Neural progenitor cell (in vitro differentiated cells): ENCODE measurements around the gene WDR5. TPM values are rescaled to one million over a fixed set of nuclear protein-coding genes. Genes with fewer than 3 reads are reported as not detected.

ENCODE experiments used
- DNase-seq: peaks from one replicate; pipeline ENCODE4 v3.0.0-alpha.2; 2016; ENCODE audit warnings: low spot score
- H2AFZ ChIP-seq: fragments of 200-600 bp; sonication (generic); replicated peaks from 2 replicates; pipeline ENCODE4 v1.6.1; 2016; ENCODE audit warnings: antibody characterized with exemption
- H3F3A ChIP-seq: fragments of 200-600 bp; sonication (generic); 2 replicates; pipeline ENCODE4 v1.6.1; 2016; ENCODE audit warnings: antibody characterized with exemption, low read depth
- H3K27ac ChIP-seq: fragments of 200-600 bp; sonication (generic); 2 replicates; pipeline ENCODE4 v1.5.1; 2016; ENCODE audit warnings: mild to moderate bottlenecking
- H3K27me3 ChIP-seq: fragments of 200-600 bp; sonication (generic); 2 replicates; pipeline ENCODE4 v1.6.1; 2016; ENCODE audit warnings: mild to moderate bottlenecking, moderate library complexity
- H3K36me3 ChIP-seq: fragments of 200-600 bp; sonication (generic); 2 replicates; pipeline ENCODE4 v1.5.1; 2016
- H3K4me1 ChIP-seq: fragments of 200-600 bp; sonication (generic); 2 replicates; pipeline ENCODE4 v1.6.1; 2016; ENCODE audit warnings: mixed run types
- H3K4me2 ChIP-seq: fragments of 200-600 bp; sonication (generic); 2 replicates; pipeline ENCODE4 v1.6.1; 2016
- H3K4me3 ChIP-seq: fragments of 200-600 bp; sonication (generic); 2 replicates; pipeline ENCODE4 v1.5.1; 2016
- H3K79me2 ChIP-seq: fragments of 200-600 bp; sonication (generic); 2 replicates; pipeline ENCODE4 v1.6.1; 2016; ENCODE audit warnings: low read depth
- H3K9ac ChIP-seq: fragments of 200-600 bp; sonication (generic); 2 replicates; pipeline ENCODE4 v1.6.1; 2016
- H3K9me3 ChIP-seq: fragments of 200-600 bp; sonication (generic); 2 replicates; pipeline ENCODE4 v1.5.1; 2016; ENCODE audit warnings: low read depth
- H4K20me1 ChIP-seq: fragments of 200-600 bp; sonication (generic); 2 replicates; pipeline ENCODE4 v1.6.1; 2016; ENCODE audit warnings: low read depth
- H3K27ac Mint-ChIP-seq: 3 replicates; pipeline ENCODE4 v1.8.0; 2021; ENCODE audit warnings: mixed read lengths
- H3K27me3 Mint-ChIP-seq: 2 replicates; pipeline ENCODE4 v1.8.0; 2022; ENCODE audit warnings: low read depth, mild to moderate bottlenecking, inconsistent platforms, moderate library complexity, mixed read lengths; ENCODE audit not compliant: insufficient read depth
- H3K36me3 Mint-ChIP-seq: 3 replicates; pipeline ENCODE4 v1.8.0; 2021; ENCODE audit warnings: mixed read lengths
- H3K4me1 Mint-ChIP-seq: 3 replicates; pipeline ENCODE4 v1.8.0; 2021; ENCODE audit warnings: mixed read lengths
- H3K4me3 Mint-ChIP-seq: 3 replicates; pipeline ENCODE4 v1.8.0; 2021; ENCODE audit warnings: mild to moderate bottlenecking, moderate library complexity, mixed read lengths
- H3K9me3 Mint-ChIP-seq: 3 replicates; pipeline ENCODE4 v1.8.0; 2020; ENCODE audit warnings: mixed read lengths
- EZH2 ChIP-seq: fragments of 200-600 bp; sonication (generic); IDR thresholded peaks from 2 replicates; pipeline ENCODE4 v1.6.1; 2017; ENCODE audit warnings: antibody characterized with exemption, mild to moderate bottlenecking, moderate library complexity
- EZH2phosphoT487 ChIP-seq: fragments of 200-600 bp; sonication (generic); IDR thresholded peaks from 2 replicates; pipeline ENCODE4 v1.6.1; 2017; ENCODE audit warnings: antibody characterized with exemption
- total RNA-seq: library from RNA; depleted of rRNA; stranded (reverse); fragments of >200 nt; gene quantifications from 2 replicates; pipeline ENCODE4 v1.2.3, GENCODE V29; 2015; ENCODE audit warnings: low replicate concordance
- TF ChIP-seq, protein P1 (sequence below): fragments of 200-600 bp; sonication (generic); IDR thresholded peaks from 2 replicates; pipeline ENCODE4 v1.5.1; 2017; ENCODE audit warnings: antibody characterized with exemption, mild to moderate bottlenecking

The WDR5 gene
- total RNA-seq, 1 donor from 2014 or later, result 26.7 TPM

DNA sequence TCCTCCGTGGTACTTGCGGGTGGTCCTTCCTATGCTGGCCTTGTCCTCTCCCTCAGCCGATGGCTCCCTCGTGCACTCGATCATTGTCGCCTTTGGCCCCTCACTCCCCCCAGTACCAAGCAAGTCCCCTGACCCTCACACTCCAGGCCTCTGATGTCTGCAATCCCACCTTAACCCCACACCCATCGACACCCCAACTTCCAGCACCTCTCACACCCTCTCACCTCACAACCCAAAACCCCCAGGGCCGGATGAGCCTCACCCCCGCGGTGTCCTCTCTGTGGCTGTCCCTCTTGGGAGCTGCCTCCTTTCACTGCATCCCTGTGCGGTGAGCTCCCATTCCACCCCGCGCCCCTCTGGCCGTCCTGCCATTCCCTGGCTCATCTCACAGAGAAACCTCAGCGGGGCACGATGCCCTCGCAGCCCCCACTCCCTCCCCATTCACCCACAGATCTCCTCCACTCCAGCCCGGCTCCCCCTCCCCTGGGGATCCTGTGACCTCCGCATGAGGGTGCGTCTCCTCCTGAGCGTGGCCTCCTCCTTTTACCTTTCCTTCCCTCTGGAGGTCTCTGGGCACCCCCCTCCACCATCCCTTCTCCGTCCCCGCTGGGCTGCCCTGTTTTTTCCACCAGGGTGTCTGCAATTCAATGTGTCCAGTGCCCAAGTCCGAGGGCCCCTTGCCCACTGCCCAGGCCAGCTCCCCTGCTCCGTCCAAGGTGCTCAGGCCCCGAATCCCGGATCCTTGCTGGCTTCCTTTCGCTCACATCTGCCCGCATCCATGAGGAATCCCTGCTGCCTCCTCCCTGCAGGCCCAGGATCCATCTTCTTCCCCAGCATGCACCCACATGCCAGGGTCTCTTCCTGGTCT is 44.3 kb downstream of the WDR5 start:
- H4K20me1 ChIP-seq, result no peaks in the 10 kb centered on the region
- H3K79me2 ChIP-seq, result no peaks in the 10 kb centered on the region
- Mint-ChIP-seq H3K9me3 (peaks cover 2% of the 10 kb centered on the region), H3K27ac (peak overlapping the region; percentile 53), H3K4me3 (no peak overlapping the region), H3K27me3 (peaks cover 13% of the 10 kb centered on the region), H3K4me1 (peaks cover 6% of the 10 kb centered on the region), H3K36me3 (no peaks in the 10 kb centered on the region)
- H3K9ac ChIP-seq, result no peak overlapping the region
- TF ChIP-seq EZH2phosphoT487, result no peak
- TF ChIP-seq, protein P1, sequence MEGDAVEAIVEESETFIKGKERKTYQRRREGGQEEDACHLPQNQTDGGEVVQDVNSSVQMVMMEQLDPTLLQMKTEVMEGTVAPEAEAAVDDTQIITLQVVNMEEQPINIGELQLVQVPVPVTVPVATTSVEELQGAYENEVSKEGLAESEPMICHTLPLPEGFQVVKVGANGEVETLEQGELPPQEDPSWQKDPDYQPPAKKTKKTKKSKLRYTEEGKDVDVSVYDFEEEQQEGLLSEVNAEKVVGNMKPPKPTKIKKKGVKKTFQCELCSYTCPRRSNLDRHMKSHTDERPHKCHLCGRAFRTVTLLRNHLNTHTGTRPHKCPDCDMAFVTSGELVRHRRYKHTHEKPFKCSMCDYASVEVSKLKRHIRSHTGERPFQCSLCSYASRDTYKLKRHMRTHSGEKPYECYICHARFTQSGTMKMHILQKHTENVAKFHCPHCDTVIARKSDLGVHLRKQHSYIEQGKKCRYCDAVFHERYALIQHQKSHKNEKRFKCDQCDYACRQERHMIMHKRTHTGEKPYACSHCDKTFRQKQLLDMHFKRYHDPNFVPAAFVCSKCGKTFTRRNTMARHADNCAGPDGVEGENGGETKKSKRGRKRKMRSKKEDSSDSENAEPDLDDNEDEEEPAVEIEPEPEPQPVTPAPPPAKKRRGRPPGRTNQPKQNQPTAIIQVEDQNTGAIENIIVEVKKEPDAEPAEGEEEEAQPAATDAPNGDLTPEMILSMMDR, result no peak
- TF ChIP-seq EZH2, result no peak
- H3K27me3 ChIP-seq, result no peaks in the 10 kb centered on the region
- no peak overlapping the region for H3K4me2 ChIP-seq
- no peaks in the 10 kb centered on the region for H3K4me1 ChIP-seq
- H3F3A ChIP-seq, result peaks cover 5% of the 10 kb centered on the region
- H3K36me3 ChIP-seq, result no peaks in the 10 kb centered on the region
- no peaks in the 10 kb centered on the region for H3K9me3 ChIP-seq
- no peak overlapping the region for H3K27ac ChIP-seq
- H2AFZ ChIP-seq, result no peak overlapping the region
- H3K4me3 ChIP-seq, result no peak overlapping the region
- no peak for DNase-seq

DNA sequence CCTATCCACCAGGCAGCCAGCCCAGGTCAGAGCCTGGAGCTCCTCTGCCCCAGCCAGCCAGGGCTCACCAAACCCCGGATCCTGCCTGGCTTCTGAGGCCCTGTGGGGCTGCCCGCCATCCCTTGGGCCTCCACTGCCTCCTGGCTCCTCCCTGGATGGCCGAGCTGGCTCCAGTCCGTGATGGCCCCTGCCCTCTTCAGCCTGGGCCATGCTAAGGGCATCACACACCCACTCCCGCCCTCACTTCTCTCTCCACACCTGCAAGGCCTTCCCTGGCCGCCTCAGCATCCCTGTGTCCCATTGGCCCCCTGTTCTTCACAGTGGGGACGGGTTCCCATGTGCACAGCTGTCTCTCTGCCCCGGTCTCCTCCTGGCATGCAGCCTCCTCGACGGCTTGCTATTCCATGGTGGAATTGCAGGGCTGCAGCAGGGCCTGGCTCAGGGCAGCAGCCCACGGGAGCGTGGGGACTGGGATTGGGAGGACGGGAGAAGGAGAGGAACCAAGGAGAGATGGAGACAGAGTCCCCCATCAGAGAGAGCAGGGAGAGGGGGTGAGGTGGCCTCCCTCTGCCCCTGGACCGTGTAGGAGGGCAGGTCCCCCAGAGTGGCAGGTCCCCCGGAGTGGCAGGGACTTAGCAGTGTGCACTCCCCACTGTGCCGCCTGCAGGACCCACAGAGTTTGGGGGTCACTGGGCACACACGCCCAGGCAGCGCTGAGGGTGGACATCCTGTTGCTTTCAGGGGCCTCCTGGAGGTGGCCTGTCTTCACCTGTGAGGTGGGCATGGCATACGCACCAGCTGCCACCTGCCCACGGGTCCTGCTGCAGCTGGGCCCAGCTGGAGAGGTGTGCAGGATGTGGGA is 45.1 kb downstream of the WDR5 start:
- no peaks in the 10 kb centered on the region for H3K36me3 Mint-ChIP-seq
- H3F3A ChIP-seq, result peaks cover 10% of the 10 kb centered on the region
- H3K9me3 Mint-ChIP-seq, result peaks cover 2% of the 10 kb centered on the region
- no peaks in the 10 kb centered on the region for H3K4me1 ChIP-seq
- H3K27ac ChIP-seq, result no peak overlapping the region
- H3K9me3 ChIP-seq, result no peaks in the 10 kb centered on the region
- no peaks in the 10 kb centered on the region for H3K79me2 ChIP-seq
- TF ChIP-seq, protein P1, result no peak
- TF ChIP-seq EZH2phosphoT487 (no peak), EZH2 (no peak)
- H3K4me2 ChIP-seq, result no peak overlapping the region
- DNase-seq, result no peak
- H2AFZ ChIP-seq, result no peak overlapping the region
- H3K4me3 ChIP-seq, result no peak overlapping the region
- peak overlapping the region; percentile 43 for H3K4me3 Mint-ChIP-seq
- no peaks in the 10 kb centered on the region for H3K36me3 ChIP-seq
- no peak overlapping the region for H3K9ac ChIP-seq
- H3K27me3 Mint-ChIP-seq, result peaks cover 13% of the 10 kb centered on the region
- peaks cover 12% of the 10 kb centered on the region for H3K4me1 Mint-ChIP-seq
- no peaks in the 10 kb centered on the region for H4K20me1 ChIP-seq
- H3K27ac Mint-ChIP-seq, result no peak overlapping the region
- no peaks in the 10 kb centered on the region for H3K27me3 ChIP-seq

DNA sequence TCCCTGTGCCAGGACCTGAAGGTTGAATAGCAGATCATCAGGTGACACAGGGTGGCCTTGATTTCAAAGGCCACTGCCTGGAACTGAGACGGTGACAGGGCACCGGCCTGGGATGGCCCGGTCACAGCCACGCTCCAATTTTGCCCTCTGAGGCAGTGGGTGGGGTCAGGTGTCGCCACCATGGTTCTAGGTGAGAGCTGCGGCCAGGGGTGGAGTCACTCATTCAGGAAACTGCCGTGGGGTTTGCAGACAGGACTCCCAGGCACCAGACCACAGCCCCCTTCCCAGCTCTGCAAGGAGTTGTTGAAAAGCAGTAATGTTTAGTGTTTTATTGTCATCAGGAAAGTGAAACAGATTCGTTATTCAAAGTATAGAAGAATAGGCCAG is 45.8 kb downstream of the WDR5 start:
- Mint-ChIP-seq H3K36me3 (no peaks in the 10 kb centered on the region), H3K4me3 (peak overlapping the region; percentile 36), H3K9me3 (peaks cover 2% of the 10 kb centered on the region), H3K27ac (peak overlapping the region; percentile 54), H3K27me3 (peaks cover 13% of the 10 kb centered on the region), H3K4me1 (peaks cover 13% of the 10 kb centered on the region)
- Histone ChIP-seq H3K4me3 (no peak overlapping the region), H4K20me1 (no peaks in the 10 kb centered on the region), H3K9ac (no peak overlapping the region), H3F3A (peaks cover 12% of the 10 kb centered on the region), H3K27me3 (no peaks in the 10 kb centered on the region), H3K36me3 (no peaks in the 10 kb centered on the region), H3K79me2 (no peaks in the 10 kb centered on the region), H3K4me2 (no peak overlapping the region), H2AFZ (no peak overlapping the region), H3K4me1 (no peaks in the 10 kb centered on the region), H3K9me3 (no peaks in the 10 kb centered on the region), H3K27ac (no peak overlapping the region)
- TF ChIP-seq, protein P1, result no peak
- TF ChIP-seq EZH2phosphoT487 (no peak), EZH2 (no peak)
- DNase-seq, result no peak
